GM21619 (cell line): ENCODE measurements around the gene PARP6.
"Not testable (repeated sequence)": the region's sequence is repeated elsewhere in the genome, so short reads cannot be mapped to it uniquely, and the experiment has no call there.

Experiments
- ATAC-seq: cut with Tn5 transposase; IDR thresholded peaks from one replicate; pipeline ENCODE4 v1.9.1; 2021; ENCODE audit not compliant: unreplicated experiment

Gene PARP6

DNA sequence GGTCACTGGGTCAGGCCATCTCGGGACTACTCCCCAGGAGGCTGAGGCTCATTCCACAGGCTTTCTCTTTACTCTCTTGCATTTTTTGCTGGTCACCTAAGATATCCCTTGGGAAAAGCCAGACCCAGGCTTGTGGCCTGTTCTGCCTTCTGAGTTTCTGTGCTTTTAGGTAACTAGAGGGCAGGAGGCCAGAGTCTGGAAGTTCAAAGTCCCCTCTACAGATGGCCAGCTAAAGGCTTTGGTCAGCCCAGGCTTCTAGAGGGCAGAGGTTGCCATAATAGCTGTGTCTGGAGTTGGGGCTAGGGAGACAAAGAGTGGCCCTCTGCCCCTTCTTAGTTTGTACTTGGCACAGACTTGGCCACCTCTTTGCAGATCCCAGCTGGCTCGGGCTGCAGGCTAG, 8.4 kb upstream of the PARP6 start:
- no peak for ATAC-seq

DNA sequence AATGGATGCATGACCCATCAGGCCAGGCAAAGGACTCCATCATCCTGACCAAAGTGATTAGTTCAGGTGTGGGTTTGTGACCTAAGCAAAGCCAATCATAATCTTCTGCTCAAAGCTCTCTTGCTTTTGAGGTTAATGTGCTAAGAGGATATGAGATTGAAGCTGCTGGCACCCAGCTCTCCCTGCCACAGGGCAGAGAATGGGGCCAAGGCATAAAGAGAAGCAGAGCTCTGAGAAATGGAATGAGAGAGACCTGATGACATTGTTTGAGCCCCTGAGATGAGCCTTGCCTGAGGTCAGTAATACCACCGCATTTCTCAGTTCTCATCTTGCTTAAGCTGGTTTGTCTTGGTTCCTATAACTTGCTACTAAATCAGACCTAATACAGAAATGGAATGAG, 6.4 kb upstream of the PARP6 start:
- no peak for ATAC-seq

DNA sequence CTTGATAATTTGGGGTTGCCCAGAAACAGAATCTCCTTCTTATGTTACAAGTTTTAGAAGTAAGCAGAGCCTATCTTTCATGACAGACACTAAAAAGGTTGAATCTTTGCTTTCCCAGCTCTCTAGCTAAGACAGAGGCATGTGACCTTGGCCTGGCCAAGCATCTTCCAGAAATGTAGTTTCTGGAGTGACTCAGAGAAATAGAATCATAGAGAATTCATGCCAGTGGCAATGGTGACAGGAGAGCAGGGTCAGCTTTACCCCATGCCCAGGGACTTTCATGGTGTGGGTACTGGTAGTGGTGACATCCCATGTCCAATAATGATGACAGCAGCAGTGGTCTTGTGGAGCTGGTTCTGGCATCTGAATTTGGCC, 4.0 kb upstream of the PARP6 start:
- ATAC-seq, result no peak

DNA sequence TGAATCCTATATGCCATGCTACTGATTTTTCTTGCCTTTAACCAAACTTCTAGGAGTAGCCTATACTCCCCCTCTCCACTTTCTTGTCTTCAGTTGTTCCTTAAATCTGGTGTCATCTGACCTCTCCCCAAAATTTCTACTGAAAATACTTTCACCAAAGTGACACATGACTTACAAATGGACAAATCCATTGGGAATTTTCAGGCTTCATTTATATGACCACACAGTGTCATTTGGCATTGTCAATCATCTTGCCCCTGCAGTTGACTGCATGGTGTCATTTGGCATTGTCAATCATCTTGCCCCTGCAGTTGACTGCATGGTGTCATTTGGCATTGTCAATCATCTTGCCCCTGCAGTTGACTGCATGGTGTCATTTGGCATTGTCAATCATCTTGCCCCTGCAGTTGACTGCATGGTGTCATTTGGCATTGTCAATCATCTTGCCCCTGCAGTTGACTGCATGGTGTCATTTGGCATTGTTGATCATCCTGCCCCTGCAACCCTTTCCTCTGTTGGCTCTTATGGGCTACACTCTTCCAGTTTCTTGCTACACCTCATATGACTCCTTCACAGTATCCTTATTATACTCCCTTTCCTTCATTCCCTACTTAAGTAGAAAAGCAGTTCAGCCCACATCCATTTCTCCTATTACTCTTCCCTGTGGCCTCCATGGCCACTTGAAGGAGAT, 3.4 kb upstream of the PARP6 start:
- ATAC-seq, result not testable (repeated sequence)

DNA sequence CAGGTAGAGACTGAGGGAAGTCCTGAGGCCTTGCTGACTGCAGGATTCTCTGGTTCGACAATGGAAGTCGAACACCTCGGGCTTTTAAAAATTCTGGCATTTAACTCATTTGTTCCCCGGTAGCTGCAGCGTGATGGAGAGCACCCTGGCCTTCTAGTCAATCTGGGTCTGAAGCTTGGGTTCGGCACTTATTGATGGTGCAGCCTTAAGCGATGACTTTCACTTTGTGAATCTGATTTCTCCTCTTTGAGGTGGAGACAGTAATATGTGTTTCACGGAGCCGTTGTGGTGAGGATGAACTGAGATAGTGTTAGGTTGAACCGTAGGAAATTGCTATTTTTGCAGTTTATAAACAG, 621 bp upstream of the PARP6 start:
- no peak for ATAC-seq

DNA sequence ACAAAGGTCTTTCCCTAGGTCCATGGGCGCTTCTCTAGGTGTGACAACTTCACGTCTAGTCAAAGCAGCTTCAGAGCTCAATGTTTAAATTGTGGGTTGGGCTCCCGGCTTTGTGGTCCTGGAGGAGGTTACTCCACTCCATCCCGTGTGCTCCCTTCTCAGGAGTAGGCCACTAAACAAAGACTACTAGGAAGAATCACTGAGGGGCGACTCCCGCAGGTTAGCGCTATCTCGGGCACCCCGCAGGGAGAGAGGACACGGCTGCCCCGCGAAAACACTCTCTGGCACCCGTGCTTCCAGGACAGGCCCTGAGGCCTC, 500 bp downstream of the PARP6 start:
- no peak for ATAC-seq

DNA sequence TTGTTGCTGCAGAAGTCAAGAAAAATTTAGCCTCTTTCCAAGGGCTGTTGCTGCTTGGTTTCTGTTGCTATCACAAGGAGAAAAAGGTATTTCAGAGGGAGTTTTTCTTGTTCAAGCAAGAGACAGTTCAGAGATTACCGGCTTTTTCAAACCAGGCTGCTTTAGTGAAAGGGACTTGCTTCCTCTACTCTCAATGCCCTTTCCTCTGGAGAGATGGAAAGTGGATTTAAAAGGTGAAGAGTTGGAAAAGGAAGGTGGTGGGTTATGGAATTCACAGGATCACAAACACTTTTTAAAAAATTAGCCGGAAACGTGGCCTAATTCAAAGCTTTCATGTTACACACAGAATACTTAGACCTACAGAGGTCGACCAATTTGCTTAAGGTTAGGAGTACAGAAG, 1.1 kb downstream of the PARP6 start:
- ATAC-seq, result no peak

DNA sequence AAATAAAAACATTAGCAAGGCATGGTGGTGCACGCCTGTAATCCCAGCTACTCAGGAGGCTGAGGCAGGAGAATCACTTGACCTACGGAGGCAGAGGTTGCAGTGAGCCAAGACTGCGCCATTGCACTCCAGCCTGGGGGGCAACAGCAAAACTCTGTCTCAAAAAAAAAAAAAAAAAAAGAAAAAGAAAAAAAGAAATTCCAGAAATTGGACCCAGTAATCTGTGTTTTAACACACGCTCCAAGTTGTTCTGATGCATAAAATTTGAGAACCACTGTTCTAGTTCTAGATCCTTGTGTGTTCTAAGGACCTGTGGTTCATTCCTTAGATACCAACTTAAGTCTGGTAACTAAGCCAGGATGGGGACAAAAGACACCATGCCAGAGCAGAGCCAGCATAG, 2.6 kb downstream of the PARP6 start:
- no peak for ATAC-seq

DNA sequence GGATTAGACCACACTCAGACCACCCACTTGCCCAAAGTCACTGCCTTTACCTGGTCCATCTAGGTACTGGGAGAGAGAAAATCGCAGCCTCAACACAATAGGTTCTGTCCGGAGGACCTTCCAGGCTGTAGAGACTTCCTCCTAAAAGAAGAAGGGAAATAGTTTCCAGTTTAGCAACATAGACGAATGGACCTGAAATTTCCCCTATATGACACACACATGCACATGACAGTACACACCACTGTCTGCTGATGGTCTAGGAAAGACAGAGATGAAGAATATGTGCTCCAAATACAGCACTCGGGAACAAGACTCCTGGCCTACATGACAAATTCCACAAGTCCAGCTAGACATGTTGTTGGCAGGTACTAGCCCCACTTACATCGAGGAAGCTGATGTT, 7.3 kb downstream of the PARP6 start:
- ATAC-seq, result no peak

DNA sequence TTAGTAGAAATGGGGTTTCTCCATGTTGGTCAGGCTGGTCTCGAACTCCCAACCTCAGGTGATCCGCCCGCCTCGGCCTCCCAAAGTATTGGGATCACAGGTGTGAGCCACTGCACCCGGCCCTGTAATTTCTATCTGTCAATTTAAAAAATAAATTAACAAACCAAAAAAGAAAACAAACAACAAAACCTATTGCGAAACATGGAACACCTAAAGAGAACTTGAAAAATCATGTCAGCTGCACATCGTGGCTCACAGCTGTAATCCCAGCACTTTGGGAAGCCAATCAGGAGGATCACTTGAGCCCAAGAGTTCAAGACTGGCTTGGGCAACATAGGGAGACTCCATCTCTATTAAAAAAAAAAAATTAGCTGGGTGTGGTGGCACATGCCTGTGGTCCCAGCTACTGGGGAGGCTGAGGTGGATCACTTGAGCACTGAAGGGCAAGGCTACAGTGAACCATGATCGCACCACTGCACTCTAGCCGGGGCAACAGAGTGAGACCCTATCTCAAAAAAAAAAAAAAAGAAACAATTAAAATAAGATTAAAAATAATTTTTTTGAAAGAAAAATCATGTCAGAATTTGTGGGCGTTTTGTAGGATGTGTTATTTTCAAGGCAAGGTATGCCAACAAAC, 19.6 kb downstream of the PARP6 start:
- no peak for ATAC-seq

DNA sequence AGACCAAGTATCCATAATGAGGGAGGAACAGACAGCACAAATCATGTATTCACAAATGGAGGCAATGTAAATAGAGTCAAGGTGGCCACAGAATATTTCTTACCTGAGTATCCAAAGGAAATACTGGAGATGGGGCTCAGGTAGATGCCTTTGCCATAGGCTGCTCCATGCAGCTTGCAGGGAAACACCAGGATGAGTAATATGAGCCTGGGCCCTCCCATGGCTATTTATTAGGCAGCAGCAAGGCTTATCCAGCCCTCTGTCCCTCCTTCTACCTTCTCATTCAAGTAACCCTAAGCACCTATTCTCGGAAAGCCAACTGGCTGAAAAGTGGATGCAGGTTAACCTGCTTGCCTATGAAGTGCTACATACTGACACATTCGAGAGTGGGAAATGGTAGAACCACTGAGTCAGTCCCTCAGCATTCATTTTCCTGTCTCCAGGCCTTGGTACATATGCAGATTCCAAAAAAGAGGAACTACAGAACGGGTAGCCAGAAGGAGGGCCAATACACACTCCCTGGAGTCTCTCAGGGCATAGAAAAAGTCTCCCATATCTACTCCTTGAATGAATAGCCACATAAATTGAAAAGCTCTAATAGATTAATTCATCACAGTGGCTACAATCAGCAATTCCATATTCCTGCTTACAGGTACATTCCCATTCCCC, 23.1 kb downstream of the PARP6 start:
- ATAC-seq, result no peak

DNA sequence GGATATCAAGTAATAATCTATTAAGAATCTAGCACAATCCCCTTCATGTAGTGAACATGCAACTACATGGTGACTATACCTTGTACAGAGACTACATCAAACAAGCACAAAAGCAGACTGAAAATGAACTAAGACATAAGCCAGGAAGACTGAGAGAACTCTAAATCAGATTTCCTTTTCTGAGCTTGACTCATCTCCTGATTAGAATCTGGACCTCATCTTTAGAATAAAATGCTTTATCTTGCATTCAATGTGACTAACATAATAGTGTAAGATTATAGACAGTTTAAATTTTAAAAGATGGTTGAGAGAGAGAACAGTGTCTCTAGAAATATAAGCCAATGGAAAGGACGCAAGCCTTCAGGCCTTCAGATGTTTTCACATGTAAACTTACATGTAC, 23.8 kb downstream of the PARP6 start:
- ATAC-seq, result no peak

DNA sequence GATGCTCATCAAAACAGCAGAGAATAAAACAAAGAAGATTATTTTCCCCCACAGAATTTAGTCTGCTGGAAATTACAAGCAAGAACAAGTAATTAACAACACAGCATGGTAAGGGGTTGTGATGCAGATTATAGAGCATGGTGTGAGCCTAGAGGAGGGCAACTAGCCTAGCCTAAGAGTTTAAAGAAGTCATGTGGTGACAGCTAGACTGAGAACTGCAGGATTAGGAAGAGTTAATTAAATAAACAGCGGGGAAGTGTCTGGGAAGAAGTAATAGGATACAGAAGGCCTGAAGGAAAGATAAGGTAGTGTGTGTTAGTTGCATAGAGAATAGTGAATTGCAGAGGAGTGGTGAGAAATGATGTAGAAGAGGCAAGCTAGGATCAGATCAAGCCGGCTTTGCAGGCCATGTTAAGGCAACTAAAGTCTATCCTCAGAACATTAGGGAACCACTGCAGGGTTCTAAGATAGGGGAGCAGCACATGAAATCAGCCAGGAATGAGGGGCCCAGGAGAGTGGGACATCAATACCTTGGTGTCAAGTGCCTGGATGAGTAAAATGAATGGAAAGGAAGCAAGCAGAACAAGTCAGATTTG, 29.5 kb downstream of the PARP6 start:
- no peak for ATAC-seq

DNA sequence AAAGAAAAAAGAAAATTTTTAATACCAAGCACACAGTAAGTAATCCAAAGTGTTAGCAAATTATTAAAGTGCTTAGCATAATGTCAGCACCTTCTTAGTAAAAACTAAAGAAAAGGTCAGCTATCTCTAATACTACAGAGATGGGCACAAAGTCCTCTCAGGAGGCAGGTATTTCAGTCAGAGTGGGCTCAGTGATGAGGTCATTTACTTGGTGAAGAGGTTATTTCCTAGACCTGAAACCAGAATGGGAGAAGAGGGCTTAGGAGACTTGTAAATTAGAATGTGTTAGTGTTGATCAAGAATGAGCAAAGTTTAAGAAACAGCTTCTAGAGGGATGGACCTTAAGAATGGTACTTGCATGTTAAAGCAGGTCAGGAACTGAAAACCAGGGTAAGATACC, 32.7 kb downstream of the PARP6 start:
- no peak for ATAC-seq

DNA sequence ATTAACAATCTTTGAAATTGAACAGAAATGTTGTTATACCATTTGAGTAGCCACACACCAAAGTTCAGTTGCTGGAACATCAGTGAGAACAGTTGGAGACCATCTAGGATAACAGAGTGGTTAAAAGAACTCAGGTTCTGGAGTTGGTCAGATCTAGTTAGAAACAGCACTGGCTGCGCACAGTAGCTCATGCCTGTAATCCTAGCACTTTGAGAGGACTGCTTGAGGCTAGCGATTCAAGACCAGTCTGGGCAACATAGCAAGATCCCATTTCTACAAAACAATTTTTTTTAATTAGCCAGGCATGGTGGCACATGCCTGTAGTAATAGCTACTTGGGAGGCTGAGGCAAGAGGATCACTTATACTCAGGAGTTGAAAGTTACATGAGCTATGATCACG, 33.8 kb downstream of the PARP6 start:
- ATAC-seq, result no peak

DNA sequence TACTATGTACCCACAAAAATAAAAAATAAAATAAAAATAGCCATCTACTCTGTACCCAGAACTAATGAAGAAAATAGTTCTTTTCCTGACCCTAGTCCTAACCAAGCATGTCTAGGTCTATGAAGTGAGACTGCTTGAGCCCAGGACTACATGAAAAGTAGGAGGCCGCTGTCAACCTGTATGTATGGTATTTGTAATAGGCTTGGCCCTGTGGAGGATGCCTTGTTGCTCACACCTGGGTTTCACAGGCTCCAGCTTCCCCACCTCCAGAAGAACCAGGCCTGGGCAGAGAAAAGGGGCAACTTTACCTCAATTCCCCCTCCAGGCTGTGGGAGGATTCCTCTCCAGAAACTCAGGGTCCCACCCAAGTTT, 34.5 kb downstream of the PARP6 start:
- ATAC-seq, result peak; percentile 6

DNA sequence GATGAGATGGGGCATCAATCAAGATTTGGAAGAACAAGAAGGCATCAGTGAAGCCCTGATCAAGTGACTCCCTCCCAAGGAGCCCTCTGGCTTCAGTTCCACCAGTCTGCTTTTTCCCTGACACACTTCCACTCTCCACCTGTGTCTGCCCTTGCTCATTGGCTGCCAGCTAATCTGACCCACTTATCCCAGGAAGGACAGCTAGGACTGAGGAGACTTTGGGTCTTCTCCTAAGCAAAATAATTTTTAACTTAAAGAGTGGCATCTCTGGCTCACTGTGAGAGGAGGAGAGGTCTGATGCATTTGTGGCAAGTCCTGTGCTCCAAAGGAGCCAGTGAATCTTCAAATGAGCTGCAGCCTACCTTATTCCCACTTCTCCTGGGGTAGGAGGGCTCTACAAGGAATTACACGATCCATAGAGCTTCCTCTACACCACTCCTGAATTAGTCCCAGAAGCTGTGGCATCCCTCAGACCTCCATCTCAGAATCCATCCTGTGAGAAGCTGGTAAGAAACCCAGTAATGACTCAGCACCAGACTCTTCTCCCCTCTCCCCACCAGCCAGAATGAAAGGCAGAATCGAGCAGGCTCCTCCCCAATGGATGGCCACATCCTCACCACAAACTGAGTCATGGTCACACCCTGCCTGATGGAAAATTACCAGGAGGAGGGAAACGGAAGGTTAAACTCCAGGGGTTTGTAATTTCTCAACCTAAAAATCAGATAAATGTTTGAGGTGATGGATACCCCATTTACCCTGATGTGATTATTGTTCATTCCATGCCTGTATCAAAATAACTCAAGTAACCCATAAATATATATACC, 35.1 kb downstream of the PARP6 start:
- peak; percentile 81 for ATAC-seq

DNA sequence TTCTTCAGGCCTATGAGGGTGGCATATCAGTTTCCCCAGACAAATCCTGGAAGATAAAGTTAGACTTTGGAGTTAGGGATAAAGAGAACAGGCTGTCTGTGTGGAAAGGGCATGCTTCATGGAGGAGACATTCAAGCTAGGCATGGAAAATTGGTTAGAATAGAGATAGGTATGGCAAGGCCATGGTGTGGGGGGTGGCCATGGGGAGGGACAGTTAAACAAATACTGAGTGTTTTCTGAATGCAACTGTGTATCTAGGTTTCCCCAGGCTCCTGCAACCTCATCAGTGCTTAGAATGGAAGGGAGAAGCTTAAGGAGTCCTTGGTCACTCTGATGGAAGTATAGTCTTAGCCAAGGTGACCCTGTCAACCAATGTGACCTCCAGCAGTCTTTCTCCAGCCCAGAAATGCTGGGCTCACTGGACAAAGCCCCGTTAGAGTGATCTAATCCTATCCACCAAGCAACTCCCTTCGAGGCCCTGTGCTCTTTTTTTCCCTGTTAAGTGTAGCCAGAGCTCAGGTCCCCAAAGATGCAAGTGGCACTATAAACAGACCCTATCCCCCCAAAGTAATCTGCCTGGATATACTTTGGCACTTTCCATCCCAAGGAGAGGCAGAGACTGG, 35.9 kb downstream of the PARP6 start:
- ATAC-seq, result no peak

DNA sequence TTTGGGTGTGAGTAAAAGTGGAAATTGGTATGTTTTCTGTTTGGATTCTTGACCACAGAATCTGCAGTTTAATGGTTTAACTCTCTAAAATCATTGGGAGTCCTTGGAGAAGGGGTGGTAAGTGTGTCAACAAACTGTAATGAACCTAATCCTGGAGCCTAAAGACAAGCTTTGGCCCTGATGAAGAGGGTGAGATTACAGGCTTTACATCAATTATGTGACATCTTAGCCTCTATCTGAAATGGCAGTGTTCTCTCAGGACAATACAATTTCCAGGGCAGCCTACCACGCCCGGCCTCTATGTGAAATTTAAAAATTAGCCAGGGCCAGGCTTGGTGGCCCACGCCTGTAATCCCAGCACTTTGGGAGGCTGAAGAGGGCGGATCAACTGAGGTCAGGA, 37.1 kb downstream of the PARP6 start:
- no peak for ATAC-seq

DNA sequence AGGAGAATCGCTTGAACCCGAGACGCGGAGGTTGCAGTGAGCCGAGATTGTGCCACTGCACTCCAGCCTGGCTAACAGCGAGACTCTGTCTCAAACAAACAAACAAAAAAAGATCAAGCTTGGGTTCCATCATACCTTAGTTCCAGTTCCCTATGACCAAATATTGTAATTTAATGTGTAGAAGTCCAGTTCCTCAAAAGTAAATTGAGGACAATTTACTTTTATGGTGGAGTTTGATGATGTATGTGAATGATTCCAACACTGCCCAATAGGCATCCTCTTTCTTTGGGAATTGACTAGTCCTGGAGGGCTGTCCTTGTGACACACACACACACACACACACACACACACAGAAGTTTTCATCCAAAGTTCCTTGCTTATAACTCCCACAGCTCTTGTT, 38.6 kb downstream of the PARP6 start:
- ATAC-seq, result no peak

DNA sequence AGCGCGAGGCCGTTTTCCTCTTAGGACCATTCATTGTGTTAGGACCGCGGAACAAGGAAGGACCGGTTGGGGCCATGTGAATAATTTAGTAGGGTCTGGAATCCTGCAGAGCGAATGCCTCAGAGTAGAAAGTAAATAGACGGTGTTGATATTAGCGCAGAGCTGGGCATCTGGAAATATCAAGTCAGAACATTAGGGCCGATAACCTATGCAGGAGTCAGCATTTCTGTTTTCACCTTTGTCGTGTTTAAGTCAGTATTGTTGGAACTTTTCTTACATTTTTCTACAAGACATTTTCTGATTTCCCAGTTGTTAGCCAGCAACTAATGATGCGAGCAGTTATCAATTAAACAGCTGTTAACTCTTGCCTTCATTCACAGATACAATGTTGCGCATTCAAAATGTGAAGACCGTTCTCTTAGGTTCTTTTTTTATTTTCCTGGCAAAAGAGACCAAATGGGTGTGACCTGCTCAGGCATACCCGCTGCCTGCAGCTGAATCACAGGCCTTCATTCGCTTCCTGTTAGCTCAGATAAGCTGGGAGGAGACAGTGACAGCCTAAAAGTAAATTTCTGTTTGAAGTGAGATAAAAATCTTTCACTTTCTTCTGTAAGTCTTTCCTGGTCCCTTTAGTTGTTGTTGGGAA, 40.4 kb downstream of the PARP6 start:
- no peak for ATAC-seq
